ENCODE results near the gene ALDH1A3. TPM values are rescaled to one million over a fixed set of nuclear protein-coding genes. Genes with fewer than 3 reads are reported as not detected.

ALDH1A3 gene
- total RNA-seq, 2 donors from 2014 or later, result 240 to 347 TPM

DNA sequence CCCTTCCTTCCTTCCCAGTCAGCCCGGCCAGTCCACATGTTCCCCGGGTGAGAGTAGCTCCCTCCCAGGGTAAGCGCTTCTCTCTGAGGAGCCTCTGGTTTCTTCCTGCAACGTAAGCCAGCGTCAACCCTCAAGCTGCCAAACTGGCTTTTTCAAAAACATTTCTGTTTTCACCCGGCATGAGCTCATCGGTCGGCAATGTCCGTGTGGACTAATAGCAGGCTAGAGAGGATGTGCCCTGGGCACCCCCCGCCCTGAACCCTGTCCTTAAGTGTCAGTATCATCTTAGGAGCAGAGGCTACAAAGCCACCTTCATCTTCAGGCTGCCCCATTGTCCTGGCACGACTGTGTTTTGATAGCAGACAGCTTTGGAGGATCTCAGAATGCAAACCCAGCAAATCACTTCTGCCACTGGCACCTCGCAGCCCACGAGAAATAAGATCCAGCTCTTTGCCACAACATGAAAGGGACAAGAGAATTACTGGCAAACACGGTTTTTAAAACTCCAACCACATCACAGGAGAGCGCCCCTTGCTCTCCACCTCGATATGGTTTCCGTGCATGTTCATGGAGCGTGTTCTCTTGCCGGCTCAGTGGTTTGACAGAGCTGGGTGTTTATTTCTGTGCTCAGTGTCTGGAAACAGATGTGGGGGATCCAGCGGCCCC lies 9.9 kb downstream of the ALDH1A3 start:
- Histone ChIP-seq H3K36me3 (no peaks in the 10 kb centered on the region), H3K27ac (peak overlapping the region; percentile 80 to 98), H3K27me3 (replicated peaks; ENCODE audit: insufficient read depth) (no peaks in the 10 kb centered on the region), H3K9me3 (no peaks in the 10 kb centered on the region), H3K4me1 (replicated peaks) (peaks cover 36% of the 10 kb centered on the region), H3K4me3 (no peak overlapping the region)
- intact Hi-C loops (cut with DNase I), result no loop called here
- DNase-seq (ENCODE audit: low spot score), result peak; percentile 80
- WGBS, result 23% methylated on average over 20 of the region's 20 CpGs
- peak; percentile 34 for TF ChIP-seq POLR2A (IDR thresholded peaks at IDR 0.05)
- TF ChIP-seq, protein P1, sequence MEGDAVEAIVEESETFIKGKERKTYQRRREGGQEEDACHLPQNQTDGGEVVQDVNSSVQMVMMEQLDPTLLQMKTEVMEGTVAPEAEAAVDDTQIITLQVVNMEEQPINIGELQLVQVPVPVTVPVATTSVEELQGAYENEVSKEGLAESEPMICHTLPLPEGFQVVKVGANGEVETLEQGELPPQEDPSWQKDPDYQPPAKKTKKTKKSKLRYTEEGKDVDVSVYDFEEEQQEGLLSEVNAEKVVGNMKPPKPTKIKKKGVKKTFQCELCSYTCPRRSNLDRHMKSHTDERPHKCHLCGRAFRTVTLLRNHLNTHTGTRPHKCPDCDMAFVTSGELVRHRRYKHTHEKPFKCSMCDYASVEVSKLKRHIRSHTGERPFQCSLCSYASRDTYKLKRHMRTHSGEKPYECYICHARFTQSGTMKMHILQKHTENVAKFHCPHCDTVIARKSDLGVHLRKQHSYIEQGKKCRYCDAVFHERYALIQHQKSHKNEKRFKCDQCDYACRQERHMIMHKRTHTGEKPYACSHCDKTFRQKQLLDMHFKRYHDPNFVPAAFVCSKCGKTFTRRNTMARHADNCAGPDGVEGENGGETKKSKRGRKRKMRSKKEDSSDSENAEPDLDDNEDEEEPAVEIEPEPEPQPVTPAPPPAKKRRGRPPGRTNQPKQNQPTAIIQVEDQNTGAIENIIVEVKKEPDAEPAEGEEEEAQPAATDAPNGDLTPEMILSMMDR (IDR thresholded peaks at IDR 0.05), result no peak
- TF ChIP-seq POLR2AphosphoS5 (IDR thresholded peaks at IDR 0.05), result peak; percentile 87

DNA sequence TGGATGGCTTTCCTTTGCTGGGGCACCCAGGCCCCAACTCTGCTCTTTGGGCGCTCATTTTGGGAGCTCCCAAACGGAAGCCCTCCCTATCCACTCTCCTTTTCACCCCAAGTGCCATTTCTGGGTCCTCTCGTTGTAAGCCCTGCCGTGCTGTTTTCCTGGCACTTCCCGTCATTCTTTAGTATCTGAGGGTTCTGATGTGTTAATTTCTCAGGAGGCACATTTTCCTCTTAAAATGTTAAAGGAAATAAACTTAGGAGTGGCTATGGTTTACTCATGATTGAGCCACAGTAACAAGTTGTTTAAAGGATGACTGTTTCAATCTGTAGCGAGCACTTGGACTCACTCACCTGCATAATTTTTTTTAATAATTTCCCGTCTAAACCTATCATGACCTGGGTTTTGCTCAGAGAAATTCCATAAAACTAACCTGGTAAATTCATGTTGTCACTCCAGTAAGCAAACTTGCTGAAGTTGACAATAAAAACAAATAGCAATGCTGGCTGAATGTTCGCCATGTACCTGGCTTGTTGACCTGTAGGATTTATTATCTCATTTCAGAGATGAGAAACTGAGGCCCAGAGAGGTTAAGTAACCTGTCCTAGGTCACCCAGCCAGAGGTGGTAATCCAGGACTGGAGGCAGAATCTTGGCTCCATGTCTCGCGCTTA lies 10.6 kb downstream of the ALDH1A3 start:
- WGBS, result 71% methylated on average over 10 of the region's 10 CpGs
- Histone ChIP-seq H3K27me3 (replicated peaks; ENCODE audit: insufficient read depth) (no peaks in the 10 kb centered on the region), H3K36me3 (no peaks in the 10 kb centered on the region), H3K4me1 (replicated peaks) (peaks cover 36% of the 10 kb centered on the region), H3K4me3 (no peak overlapping the region), H3K27ac (peak overlapping the region; percentile 80 to 98), H3K9me3 (no peaks in the 10 kb centered on the region)
- TF ChIP-seq, protein P1 (IDR thresholded peaks at IDR 0.05), result no peak
- no peak for TF ChIP-seq POLR2A (IDR thresholded peaks at IDR 0.05)
- TF ChIP-seq POLR2AphosphoS5 (IDR thresholded peaks at IDR 0.05), result peak; percentile 49
- intact Hi-C loops (cut with DNase I), result no loop called here
- no peak for DNase-seq (ENCODE audit: low spot score)

DNA sequence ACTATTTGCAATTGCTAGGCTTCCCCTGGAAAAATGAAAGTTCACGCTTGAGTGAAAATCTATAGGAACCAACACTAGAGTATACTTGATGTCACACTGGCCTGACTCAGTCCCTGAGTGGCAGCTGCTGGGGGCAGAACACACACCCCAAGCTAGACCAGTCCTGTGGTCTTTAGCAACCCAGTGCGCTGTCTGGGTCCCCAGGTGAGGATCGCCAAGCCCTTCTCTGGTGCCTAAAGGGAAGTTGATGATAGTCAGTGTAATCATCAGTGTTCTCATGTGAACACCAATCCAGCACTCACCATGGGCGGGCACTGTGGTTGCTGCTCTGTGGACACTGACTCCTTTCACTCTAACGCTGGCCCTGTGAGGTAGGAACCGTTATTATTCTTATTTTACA lies 11.2 kb downstream of the ALDH1A3 start:
- no peak overlapping the region for H3K4me3 ChIP-seq
- peak overlapping the region; percentile 80 to 98 for H3K27ac ChIP-seq
- TF ChIP-seq, protein P1 (IDR thresholded peaks at IDR 0.05), result no peak
- TF ChIP-seq POLR2A (IDR thresholded peaks at IDR 0.05) (no peak), POLR2AphosphoS5 (IDR thresholded peaks at IDR 0.05) (no peak)
- 92% methylated on average over 6 of the region's 6 CpGs for WGBS
- no peaks in the 10 kb centered on the region for H3K9me3 ChIP-seq
- intact Hi-C loops (cut with DNase I), result no loop called here
- no peaks in the 10 kb centered on the region for H3K27me3 ChIP-seq (replicated peaks; ENCODE audit: insufficient read depth)
- no peaks in the 10 kb centered on the region for H3K36me3 ChIP-seq
- peaks cover 41% of the 10 kb centered on the region for H3K4me1 ChIP-seq (replicated peaks)
- DNase-seq (ENCODE audit: low spot score), result no peak

DNA sequence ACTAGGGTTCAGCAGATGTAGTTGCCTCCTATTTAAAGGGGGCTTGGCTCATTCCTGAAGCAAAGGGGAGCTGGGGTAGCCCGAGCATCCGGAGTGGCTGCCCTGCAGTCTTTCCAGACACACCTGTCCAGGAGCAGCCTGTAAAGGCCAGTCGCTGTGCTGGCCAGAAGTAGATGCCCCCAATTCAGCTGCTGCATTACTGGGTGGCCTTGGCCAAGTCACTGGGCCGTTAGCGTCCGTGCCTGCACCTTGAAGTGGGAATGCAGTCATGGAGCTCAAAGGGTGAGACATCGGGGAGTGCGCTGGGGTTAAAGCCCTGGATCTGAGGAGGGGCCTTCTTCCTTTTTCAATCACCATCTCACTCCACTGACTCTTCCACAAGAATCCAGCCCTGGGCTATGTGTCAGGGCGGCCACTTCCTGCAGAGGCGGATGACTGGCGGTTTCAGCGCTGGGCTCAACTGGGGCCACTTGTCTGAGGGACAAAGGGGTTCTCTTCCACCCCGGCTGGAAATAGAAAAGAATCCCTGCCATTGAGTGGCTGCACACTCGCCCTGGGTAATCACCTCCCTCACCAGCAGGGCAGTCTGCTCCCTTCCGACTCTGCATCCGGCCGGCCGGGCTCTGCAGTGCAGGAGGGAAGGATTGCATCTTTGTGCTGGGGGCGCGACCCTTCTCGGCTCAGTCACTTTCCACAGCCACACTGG lies 11.8 kb downstream of the ALDH1A3 start:
- Histone ChIP-seq H3K27ac (peak overlapping the region; percentile 80 to 98), H3K4me3 (no peak overlapping the region), H3K27me3 (replicated peaks; ENCODE audit: insufficient read depth) (no peaks in the 10 kb centered on the region), H3K36me3 (no peaks in the 10 kb centered on the region), H3K4me1 (replicated peaks) (peaks cover 42% of the 10 kb centered on the region), H3K9me3 (no peaks in the 10 kb centered on the region)
- WGBS, result 81% methylated on average over 21 of the region's 21 CpGs
- intact Hi-C loops (cut with DNase I), result no loop called here
- TF ChIP-seq, protein P1 (IDR thresholded peaks at IDR 0.05), result no peak
- TF ChIP-seq POLR2A (IDR thresholded peaks at IDR 0.05), result no peak
- no peak for TF ChIP-seq POLR2AphosphoS5 (IDR thresholded peaks at IDR 0.05)
- no peak for DNase-seq (ENCODE audit: low spot score)

All from prostate gland (tissue), 2 donors.